GM18526 (cell line): ENCODE results near the gene PLTP.

ENCODE experiments used
- POLR2A ChIP-seq: IDR thresholded peaks from 3 replicates; pipeline ENCODE4 v1.6.1; 2011; ENCODE audit not compliant: insufficient read length; ENCODE audit errors: extremely low read depth

PLTP gene, protein sequence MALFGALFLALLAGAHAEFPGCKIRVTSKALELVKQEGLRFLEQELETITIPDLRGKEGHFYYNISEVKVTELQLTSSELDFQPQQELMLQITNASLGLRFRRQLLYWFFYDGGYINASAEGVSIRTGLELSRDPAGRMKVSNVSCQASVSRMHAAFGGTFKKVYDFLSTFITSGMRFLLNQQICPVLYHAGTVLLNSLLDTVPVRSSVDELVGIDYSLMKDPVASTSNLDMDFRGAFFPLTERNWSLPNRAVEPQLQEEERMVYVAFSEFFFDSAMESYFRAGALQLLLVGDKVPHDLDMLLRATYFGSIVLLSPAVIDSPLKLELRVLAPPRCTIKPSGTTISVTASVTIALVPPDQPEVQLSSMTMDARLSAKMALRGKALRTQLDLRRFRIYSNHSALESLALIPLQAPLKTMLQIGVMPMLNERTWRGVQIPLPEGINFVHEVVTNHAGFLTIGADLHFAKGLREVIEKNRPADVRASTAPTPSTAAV

DNA sequence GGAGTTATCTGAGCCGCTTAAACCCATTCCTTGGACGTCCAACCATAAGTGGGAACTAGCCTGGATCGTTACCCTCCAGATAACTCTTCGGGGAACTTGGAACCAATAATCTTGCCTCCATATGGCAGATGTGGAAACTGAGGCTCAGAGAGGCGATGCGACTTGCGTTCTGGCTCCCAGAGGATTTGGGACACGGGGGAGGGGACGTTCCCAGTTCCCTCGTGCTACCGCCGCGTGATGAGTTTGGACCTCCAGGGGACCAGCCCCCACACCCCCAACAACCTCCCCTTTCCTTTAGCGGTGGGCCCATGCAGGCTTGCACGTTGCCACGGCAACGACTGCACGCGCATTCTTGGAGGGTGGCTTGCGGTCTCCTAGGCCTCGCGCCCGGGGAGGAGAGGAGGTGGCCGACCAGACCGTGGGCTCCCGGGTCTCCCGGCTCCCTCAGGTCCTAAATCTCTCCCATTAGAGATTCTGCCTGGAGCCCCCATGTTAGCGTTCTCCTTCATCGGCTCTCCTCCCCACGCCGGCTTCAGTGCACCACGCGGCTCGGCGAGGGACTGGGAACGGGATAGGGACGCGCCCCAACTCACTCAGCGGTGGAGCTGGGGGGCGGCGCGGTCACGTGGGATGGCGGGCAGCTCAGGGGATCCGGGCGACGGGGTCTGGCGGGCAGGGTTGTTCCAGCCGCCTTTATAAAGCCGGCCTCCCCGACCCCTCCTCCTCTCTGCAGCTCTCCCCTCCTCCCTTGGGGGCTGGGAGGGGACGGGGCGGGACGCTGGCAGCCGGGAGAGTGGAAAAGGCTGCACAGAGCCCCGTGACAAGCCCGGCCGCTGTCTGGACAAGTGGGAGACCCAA, at the start of gene PLTP:
Gene PLTP, minus strand, starts transcription at position 670 of the 858 bp plus-strand sequence. CDS start 703 bp downstream, outside the sequence.
- no peak for TF ChIP-seq POLR2A

DNA sequence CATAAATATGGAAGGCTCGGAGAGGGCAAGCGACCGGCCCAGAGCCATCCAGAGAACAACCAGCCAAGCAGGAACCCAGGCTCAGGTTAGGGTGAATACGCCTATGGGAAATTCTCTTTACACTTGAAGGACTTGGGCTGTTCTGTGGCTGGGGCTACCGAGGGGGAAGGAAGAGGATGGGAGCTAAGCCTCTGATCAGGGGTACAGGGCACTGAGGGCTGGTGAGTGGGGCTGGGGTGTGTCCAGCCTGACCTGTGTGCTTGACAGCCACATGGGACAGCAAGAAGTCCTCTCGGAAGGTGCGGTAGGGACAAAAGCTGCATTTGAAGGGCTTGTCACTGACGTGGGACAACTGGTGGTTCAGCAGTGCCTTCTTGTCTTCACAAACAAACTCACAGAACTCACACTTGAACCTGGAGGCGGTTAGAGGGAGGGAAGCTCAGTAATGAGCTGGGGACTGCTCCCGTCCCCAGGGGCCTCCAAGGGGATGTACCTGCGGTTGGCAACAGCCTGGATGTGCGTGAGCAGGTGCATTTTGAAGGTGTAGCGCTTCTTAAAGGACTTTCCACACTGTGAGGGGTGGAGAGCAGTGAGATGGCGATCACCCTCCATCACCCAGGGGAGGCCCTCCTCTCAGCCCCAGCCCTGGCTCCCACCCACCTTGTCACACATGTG, 48.1 kb upstream of the PLTP start:
- TF ChIP-seq POLR2A, result no peak

DNA sequence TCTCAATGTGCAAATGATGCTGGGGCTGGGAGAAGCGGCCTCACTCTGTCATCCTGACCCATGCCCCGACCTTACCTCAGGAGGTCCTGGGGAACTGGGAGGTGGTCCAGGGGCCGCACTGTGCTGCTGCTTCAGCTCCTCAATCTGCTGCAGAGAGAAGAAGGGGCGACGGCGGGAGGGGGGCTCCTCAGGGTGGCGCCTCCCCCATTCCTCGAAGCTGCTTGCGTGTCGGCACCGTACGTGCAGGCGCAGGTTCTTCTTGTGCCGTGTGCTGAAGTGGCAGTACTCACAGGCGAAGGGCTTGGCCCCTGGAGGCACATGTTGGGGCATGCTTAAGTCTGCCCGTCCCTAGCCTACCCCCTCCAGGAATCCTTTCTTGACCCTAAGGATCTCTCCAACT, 47.2 kb upstream of the PLTP start:
- no peak for TF ChIP-seq POLR2A

DNA sequence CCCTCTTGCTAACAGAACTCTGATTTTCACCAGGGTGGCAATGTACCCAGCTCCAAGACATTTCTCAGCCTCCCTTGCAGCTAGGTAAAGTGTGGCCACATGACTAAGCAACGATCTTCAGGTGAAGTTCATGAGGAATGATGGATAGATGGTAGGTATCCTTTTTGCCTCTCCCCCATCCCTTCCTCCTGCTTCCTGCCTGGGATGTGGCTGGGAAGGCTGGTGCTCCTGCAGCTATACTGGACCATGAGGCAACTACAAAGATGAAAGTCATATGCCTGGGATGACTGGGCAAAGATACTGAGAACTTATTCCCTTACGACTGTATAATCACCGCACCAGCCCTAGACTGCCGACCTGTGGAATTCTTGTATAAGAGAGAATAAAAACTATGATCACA, 46.6 kb upstream of the PLTP start:
- TF ChIP-seq POLR2A, result no peak

DNA sequence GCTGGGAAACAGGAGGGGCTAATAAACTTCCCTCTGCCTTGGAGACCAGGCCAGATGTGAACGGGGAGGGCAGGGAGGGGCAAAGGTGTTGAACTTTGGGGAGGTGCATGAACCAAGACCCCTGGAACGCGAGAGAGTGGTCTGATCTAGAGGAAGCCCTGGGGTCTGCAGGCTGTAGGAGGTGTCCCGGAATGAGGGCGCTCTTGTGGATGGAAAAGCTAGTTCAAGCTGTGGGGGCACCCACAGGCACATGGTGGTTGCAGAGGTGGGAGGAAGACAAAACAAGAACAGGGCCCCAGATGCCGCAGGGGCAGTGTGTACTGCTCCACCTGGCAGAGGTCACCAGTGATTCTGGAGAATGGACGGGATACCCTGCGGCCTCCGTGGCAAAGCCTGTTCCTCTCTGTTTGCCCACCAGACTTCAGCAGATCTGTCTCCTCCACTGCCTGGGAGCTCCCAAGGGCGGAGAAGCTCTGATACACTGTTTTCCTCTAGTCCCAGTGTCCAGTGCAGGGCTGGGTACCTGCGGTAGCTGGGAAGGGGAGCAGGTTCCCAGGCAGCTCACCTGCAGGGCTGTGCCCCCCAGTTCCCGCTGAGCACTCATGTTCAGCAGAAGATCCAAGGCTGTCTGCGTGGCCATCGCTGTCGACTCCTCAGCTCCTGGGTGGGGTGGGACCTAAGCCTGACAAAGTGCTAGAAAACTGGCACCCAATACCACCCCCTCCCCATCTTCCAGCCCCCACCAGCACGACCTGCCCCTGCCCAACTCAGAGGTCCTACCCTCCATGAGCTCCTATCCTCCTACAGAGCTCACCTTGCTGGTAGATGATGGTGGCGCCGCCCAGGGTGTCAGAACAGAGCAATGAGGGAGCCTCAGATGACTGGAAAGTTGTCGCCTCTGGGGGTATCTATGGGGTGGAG, 45.3 kb upstream of the PLTP start:
- TF ChIP-seq POLR2A, result no peak

DNA sequence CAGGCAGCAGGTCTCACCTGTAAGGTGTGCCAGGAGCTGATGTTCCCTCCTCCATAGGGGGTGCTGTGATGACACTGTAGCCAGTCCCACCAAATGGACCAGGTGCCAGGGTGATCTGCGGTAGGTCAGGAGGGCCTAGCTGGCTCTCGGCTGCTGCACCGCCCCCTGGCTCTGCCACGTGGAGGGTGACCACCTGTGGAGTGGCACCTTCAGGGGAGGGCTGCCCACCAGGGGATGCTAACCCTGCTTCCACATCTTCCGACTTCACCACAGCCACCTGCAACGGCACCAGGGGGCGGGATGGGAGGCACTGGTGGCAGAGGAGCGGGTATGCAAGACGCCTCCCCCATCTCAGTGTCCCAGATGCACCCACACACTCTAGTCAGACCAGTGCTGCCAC, 41.7 kb upstream of the PLTP start:
- no peak for TF ChIP-seq POLR2A

DNA sequence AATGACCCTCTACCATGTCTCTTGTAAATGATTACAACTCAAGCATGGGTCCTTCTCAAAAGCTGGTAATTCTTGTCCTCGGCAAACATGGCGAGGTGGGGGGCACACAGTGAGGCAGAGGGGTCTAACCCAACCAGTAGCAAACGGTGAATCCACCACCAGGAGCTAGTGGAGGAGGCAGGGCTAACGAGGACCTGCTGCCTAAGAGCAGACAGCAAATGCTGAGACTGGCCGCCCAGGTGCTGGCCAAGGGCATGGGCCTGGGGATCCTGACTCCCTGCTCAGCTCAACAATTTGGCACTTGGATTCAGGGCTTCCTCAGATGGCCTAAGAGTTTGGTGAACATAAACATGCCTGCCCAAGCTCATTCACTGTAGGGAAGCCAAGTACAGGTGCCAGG, 40.9 kb upstream of the PLTP start:
- TF ChIP-seq POLR2A, result no peak

DNA sequence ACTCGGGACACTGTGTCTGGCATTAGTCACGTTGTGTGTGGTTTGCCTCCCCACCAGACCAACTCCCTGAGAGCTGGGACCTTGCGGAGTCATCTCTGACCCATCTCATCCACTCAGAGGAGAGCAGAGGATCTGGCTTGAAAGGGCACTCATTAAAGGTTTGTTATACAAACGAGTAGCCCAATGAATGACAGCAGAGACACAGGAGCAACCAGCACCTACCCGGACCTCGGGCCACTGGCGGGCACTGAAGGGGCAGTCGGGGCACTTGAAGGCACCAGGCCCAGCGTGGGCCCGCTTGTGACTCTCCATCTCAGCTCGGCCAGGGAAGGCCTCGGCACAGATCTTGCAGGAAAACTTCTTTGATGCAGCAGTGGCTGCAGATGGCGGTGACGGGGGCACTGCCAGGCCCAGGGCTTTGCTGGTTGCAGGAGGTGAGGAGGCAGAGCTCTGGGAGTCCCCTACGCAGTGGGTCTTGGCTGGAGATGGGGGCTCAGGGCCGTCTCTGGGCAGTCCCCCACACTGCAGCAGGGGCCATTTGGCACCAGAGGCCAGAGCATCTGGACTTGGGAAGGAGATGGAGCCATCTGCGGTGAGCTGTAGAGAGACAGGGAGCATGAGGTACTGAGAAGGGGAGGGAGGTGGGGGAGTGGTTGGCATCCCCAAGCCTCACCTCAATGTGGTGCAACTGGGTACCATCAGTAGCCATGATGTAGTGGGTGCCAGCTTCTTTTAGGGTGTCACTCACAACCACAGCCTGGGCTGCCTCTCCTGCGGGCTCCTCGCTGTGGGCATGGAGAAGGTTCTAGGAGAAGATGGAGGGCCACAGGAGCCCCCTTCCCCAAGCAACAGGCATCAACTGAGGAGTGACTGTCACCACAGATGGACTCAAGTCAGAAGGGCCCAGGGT, 40.2 kb upstream of the PLTP start:
- no peak for TF ChIP-seq POLR2A

DNA sequence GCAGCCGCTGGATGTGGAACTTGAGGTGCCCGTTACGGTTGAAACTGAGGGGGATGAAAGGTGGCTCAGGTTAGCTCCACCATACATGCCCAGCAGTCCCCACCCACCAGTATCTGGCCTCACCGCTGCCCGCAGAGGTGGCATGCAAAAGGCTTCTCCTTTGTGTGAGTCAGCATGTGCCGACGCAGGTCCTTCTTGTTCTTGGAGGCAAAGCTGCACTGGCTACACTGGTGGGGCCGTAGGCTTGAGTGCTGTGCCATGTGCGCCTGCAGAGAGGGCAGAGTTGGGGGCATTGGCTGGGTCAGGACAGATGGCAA, 38.3 kb upstream of the PLTP start:
- no peak for TF ChIP-seq POLR2A

DNA sequence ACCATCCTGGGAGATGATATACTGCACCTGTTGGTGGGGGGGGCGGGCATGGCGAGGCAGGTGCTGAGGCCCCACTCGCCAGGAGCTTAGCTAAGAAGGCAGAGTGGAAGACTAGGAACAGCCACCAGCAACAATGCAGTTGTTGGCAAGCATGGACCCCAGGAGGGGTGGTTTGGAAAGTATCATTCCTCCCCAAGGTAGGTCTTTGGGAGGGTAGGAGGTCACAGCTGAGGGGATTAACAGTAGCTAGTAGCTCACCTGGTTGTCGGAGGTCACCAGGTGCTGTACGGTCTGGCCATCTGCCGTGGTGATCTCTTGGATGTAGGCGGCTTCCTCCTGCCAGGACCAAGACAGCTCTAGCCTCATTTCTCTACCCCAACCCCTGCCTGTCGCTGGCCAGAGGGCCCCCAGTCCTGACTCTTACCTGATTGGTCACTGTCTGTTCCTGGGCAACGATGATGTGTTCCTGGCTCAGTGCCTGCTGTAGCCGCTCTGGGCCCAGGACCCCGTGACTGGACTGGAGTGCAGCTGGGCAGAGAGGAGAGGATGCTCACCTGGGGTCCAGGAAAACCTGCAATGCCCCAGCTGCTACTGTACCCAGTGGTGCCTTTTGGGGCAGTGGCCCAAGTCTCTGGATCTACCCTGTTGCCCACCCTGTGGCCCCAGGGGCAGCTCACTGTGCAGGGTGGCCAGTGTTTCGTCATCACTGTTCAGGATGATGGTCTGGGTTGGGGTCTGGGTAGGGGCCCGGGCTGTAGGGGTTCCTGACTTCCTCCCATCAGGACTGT, 37.8 kb upstream of the PLTP start:
- no peak for TF ChIP-seq POLR2A

DNA sequence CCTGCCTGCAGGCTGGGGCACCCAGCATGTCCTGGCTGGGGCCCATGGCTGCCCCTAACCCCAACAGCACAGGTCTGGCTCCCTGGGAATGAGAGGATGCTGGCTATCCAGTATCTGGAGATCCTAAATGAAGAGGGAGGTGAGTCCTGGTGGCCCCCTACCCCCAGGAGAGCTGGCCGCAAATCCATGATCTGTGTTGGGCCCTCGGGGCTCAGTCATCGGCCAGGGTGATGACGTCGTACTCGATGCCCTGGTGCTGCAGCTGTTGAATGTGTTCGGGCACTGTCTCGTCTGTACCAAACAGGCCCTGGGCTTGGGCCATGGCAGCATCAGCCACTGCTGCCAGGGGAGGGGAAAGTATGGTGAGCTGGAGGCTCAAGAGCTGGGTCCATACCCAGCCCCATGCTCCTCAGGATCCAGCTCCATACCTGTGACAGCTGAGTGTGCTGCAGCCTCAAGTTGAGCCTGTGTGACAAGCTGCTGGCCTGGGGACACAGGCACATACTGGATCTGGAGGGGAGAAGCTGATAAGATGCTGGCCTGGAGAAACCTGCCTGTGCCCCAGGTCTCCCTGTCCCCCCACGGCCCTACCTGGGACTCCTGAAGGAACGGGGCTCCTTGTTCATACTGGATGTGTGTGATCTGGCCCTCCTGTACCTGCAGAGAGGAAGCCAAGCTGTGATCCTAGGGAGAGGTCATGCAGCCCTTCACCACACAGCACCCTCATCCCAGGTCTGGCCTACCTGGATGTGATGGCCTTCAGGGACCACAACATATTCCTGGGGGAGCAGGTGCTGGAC, 37.0 kb upstream of the PLTP start:
- no peak for TF ChIP-seq POLR2A

DNA sequence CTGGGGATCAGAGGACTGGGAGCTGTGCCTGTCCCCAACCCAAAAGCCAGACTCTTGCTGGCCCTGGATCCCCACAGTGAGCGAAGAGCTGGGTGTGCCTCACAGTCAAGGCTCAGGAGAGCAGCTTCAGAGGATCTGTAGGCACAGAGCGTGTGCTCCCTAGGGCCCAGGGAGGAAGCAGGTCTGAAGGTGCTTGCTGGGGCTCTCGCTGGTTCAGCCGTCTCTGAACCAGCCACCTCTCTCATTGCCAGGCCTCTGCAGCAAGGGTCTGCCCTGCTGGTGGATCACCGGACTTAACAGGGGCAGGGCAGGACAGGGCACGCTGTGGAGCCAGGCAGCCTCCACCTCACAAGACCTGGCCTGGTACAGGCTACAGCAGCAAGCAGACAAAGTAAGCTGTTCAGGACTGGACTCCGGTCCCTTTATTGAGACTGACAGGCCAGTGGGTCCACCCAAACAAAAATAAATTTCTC, 36.3 kb upstream of the PLTP start:
- no peak for TF ChIP-seq POLR2A
